GM21390 (cell line): ENCODE measurements around the gene AUTS2.

ENCODE experiments used
- ATAC-seq: cut with Tn5 transposase; IDR thresholded peaks from one replicate; pipeline ENCODE4 v1.9.1; 2021; ENCODE audit not compliant: unreplicated experiment

AUTS2 gene

DNA sequence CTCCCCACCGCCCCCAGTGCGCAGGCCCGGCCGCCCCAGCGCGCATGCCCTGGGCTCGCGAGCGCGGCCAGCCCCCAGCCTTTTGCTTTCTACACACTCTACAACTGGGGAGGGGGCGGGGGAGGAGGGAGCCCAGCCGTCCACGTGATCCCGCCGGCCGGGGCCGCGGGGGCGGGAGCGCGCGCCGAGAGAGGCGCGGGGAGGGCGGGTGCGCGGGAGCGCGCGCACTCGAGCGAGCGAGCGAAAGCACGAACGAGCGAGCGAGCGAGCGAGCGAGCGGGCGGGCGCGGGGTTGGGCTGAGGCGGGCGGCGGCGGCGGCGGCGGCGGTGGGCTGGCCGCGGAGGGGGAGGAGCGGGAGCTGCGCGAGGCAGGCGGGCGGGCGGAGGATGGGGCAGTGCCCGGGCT is at the start of gene AUTS2:
TSS of gene AUTS2 (plus strand) at position 395 of the 406 bp plus-strand sequence. CDS start 1,179 bp downstream, outside the sequence.
- ATAC-seq = peak; percentile 49

DNA sequence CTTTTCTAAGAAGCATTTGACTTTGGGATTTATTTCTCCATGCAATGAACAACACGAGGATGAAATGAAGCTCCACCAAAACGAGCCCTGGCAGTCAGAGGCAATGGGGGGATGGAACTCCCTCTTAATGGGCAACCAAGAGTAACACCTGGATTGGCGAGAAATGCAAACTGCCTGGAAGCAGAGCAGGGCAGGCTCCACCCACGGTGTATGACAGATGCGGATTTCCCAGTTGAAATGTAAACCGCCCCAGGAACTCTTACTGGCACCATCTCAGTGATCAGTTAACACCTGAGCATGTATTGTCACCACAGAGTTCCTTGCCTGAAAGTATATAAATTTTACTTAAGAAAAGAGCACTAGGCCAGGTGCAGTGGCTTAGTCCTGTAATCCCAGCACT is 47.3 kb upstream of the AUTS2 start:
- no peak for ATAC-seq

DNA sequence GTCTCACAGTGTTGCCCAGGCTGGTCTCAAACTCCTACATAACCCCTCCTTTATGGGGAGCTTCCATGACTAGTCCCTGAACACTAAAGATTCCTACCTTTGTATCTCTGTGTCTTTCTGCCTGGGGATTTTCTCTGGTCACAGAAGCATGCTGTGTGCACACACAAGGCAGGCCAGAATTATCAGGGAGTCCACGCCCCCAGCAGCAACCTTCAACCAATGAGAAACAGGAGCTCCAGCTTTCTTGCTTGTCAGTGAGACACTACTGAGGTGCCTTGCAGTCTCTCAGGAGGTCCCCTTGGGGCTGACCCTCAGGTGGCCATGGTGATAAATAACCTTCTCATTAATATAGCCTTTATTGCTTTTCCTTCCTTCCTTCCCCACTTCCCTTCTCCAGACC is 45.1 kb upstream of the AUTS2 start:
- no peak for ATAC-seq

DNA sequence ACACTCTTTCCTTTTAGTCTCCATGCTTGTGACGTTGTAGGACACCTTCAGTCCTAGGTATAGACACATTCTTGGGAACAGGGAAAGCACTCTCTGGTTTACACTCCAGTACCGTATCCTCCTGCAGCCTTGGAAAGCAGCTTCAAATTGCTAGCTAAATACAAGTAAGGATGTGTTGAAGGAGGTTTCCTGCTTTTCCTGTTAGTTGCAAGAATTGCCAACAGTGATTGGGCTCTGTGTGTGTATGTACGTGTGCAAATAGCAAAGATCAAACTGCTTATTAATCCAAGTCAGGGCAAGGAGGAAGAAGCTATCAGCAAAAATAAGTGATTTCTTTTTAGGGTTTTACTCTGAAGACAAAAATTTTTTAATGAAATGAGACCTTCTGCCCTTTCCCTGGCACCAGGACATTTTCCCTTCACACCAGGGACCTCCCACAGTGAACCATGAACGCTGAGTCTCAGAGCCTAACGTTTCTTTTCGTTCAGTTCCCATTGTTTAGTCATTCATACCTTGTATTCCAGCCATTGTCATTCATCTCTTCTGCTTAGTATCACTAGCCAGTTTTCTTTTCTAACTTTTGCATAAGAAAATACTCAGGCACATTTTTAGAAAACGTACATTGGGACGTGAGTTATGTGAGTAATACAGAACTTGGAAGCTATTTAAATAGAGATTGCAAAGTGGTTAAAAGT is 36.9 kb upstream of the AUTS2 start:
- no peak for ATAC-seq

- peak; percentile 85 for ATAC-seq
Observed at GRCh38 chr7:69564454-69565417, 33.5 kb upstream of the AUTS2 start.

DNA sequence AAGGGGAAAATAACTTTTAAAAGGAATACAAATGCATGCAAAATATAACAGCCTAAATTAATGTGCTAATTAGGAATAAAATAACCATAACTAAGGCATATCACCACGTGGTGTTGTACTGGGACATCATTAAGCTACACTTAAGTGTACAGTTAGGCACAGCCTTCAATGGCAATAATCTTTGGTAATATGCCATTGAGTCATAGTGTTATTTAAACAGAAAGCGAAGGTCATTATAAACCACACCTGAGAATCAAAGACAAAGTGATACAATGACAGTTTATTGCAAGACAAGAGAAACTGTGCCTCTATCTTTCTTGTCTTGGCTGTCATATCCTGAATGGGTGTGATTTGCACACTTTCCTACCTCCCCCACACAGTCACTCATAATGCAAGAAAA is 30.5 kb upstream of the AUTS2 start:
- ATAC-seq = no peak

GRCh38 chr7:69568266-69568665 is 30.0 kb upstream of the AUTS2 start:
- no peak for ATAC-seq

DNA sequence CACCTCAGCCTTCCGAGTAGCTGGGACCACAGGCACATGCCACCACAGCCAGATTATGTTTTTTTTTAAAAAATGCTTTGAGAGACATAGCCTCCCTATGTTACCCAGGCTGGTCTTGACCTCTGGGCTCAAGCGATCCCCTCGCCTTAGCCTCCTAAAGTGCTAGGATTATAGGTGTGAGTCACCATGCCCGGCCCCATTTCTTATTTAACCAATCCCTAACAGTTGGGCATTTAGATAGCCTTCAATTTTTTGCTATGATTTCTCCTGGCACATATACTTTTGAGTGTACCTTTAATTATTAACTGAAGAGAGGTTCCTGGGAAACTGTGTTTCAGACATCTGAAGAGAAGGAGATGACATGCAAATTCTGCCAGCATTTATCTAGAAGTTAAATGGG is 22.6 kb upstream of the AUTS2 start:
- ATAC-seq = no peak

DNA sequence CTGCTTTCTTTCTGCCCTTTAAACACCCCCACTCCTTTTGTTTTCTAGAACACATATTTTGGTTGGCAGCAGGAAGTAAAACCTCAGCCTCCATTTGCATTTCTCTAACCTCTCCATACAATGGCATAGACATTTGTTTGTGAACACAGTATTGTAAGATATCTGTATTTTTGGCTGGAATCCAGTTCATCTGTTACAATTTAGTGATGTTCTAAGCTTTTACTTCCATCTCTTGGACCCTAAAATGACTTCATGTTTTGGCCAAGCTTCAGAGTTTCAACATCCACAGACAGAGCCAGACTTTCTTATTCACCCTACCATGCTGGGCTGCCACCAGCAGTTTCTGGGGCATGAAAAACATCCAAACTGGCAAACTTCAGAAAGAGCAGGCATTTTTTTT is 21.1 kb upstream of the AUTS2 start:
- no peak for ATAC-seq

DNA sequence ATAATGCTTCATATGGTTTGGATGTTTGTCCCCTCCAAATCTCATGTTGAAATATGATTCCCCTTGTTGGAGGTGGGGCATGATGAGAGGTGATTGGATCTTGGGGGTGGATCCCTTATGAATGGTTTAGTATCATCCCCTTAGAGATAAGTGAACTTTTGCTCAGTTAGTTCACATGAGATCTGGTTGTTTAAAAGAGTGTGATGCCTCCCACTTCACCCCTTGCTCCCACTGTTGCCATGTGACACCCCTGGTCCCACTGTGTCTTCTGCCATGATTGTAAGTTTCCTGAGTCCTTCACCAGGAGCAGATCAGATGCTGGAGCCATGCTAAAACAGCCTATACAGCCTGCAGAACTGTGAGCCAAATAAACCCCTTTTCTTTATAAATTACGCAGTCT is 13.1 kb upstream of the AUTS2 start:
- no peak for ATAC-seq

DNA sequence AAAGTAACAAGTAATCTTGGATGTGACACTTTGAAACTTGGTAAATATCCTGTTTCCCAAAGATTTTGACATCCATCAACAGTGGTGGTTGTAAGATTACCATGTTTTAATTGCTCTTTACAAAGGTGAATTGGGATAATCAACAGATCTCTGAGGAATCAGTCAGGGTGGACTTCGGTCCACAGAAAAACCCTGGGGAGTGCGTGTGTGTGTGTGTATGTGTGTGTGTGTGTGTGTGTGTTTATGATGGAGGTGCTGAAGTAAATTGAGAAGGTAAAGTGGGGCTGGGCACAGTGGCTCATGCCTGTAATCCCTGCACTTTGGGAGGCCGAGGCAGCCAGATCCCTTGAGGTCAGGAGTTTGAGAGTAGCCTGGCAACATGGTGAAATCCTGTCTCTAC is 12.0 kb upstream of the AUTS2 start:
- no peak for ATAC-seq

- ATAC-seq = no peak
Observed at GRCh38 chr7:69588773-69589172, 9.5 kb upstream of the AUTS2 start.

GRCh38 chr7:69591805-69592204 is 6.5 kb upstream of the AUTS2 start:
- ATAC-seq = no peak

GRCh38 chr7:69593511-69593910 is 4.8 kb upstream of the AUTS2 start:
- no peak for ATAC-seq

DNA sequence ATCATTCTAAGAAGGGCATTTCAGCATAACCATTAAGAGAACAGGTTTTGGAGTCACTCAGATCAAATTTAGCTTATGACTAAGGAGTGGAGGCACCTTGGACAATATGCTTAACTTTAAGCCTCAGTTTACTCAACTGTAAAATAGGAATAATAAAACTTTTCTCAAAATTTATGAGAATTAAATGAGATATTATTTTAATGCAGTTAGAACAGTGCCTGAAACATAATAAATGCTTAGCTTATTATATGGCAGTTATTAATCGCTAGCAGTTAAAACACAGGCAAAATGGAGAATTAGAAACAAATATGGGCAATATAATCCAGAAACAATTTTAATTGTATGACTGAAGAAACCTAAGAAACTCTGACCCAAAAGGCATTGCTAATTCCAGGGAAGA is 2.9 kb upstream of the AUTS2 start:
- no peak for ATAC-seq

- ATAC-seq = no peak
Observed at GRCh38 chr7:69596056-69596455, 2.2 kb upstream of the AUTS2 start.

DNA sequence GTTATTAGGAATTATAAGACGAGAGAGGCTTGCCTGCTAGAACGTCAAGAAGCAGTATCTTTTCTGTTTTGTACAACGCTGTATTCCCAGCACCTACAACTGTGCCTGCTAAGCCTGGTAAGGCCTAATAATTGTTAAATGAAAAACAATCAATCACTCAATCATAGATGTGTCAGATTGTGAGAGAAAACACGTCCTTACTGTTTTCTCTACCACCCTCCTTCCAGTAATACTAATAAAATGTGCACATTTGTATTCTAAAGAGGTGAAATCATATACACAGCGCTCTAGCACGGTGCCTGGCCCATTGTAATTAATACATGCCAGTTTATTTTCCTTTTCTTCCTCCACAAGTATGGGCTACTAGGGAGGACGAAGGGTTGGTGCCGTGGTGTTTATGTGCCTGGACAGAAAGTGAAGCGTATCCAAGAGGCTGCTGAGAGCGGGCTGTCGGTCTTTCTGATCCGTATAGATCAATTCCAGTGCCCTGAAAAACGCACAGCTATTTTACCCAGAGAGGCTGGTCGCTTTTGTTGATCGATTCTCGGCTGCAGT is 1.5 kb upstream of the AUTS2 start:
- ATAC-seq = no peak

DNA sequence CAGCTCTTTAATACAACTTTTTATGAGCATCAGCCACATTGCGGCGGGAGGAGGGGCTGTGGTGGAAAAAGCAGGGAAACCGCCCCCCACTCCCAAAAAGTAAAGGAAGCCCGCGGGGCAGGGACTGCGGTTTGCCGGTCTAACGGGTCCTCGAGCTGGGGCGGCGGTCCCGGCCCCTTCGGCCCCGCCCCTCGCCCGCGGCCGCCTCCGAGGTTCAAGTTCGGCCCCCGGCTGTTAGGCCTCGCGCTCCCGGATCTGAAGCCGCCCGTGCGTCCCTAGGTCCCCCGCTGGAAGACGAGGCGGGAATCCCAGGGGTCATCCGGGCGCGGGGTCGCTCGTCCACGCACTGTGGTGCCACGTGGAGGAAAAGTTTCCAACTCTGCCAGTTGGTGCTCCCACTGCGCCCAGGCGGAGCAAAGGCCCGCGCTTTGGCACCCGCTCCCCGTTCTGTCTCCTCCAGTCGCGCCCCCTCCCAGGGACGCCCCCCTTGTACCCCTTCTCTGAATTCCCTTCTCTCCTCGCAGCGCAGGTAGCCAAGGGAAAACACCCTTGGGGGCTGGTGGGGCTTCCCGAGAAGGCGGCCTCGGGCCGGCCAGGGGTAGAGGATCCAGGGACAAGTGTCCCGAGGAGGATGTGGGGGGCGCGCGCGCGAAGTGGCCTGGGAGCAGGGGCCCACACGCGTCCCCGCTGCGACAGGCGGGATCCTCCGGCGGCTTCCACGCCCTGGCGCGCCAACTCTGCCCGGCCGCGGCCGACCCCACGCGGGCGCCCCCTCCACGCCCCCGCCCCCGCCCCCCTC is 798 bp upstream of the AUTS2 start:
- peak; percentile 18 for ATAC-seq

- no peak for ATAC-seq
Observed at GRCh38 chr7:69598487-69599285, 411 bp downstream of the AUTS2 start.

- ATAC-seq = no peak
Observed at GRCh38 chr7:69599286-69599954, 1.1 kb downstream of the AUTS2 start.
